GM10847 (cell line): Measurements from ENCODE around the gene MAT1A.

Source experiments
- POLR2A ChIP-seq: IDR thresholded peaks from 2 replicates; pipeline ENCODE4 v1.6.1; 2011; ENCODE audit not compliant: insufficient read length; ENCODE audit errors: extremely low read depth

MAT1A gene

DNA sequence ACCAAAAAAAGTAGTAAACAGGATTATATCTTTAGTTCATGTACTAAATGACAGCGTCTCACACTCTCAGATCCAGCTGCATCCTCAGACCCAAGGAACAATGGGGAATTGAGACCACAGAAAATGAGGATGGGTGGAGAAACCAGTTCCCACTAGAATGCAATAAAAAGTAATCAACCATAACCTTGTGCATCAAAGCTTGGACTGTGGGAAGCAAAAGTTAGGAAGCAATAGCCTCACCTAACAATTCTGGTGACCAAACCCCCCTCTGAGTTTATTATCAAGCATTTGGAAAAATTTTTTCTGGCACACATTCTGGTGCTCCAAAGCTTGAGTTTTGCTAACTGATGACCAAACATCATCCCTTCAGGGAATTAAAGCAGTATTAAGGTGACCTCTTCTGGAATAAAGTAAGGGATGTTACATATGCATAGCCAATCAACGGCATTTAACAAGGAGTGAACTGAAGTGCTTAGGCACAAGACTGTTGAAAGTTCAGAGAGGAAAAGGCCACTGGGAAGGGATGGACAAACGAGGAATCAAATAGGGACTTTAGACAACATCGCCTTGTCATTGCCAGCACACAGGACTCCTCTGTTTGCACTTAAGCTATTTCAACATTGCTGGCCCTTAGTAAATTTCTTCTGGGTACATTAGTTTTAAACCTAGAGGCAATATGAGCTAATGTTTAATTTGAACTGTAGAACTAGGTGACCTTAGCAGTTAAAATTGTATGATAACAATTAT is 1.2 kb upstream of the MAT1A start:
- TF ChIP-seq POLR2A, result no peak

DNA sequence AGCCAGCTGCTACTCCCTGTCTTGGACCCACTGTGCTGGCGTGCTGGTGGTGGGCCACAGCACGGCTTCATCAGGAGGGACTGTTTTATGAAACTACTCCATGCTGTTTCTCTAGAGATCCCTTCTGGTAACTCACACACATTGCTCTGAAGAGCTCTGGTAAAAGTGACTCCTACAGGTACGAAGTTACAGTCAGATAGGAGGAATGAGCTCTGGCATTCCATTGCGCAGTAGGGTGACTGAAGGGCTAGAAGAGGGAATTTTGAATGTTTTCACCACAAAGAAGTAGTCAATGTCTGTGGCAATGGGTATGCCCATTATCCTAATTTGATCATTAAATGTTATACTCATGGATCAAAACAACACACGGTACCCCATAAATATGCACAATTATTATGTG is 609 bp downstream of the MAT1A start:
- no peak for TF ChIP-seq POLR2A

DNA sequence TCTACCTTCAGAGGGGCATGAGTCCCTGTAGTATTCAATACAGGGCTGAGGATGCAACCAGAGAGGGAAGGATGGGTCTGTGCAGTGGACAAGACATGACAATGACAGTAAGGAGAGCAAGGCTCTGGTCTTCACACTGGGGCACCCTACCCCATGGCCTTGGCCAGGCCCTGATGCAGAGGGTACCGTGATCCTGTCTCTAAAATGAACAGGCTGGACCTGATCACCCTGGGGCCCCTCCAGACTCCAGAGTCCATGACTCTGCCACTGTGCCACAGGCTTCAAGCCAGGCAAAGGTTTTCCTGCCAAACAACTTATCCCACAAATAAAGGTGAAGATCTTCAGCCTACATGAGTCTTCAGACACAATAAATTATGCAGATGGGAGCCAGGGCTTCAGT is 4.9 kb downstream of the MAT1A start:
- no peak for TF ChIP-seq POLR2A

DNA sequence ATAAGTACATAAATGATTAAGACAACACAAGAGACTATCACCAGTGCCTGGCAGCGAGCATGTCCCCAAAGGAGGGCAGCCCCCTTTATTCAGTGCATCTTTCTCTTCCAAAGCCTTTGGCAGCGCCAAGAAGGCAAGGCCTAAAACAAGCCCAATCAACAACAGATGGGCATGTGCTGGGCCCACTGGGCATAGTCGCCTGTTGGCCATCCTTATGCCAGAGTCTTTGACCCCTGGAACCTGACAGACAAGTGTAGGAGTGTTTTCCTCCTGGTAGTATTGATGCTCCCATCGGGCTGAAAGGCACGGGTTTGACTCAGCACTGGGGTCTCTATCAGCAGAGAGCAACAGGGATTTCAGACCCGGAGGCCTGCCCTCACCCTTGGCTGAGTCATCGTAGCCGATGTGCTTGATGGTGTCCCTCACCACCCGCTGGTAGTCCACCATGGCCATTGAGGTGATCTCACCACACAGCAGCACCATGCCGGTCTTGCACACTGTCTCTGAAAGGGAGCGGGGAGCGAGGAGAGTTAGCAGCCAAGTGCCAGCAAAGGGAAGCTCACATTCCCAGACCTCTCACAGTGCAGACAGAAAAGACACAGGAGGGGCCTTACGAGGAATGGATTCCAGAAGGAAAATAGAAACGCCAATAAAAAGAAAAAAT is 5.8 kb downstream of the MAT1A start:
- TF ChIP-seq POLR2A, result no peak

DNA sequence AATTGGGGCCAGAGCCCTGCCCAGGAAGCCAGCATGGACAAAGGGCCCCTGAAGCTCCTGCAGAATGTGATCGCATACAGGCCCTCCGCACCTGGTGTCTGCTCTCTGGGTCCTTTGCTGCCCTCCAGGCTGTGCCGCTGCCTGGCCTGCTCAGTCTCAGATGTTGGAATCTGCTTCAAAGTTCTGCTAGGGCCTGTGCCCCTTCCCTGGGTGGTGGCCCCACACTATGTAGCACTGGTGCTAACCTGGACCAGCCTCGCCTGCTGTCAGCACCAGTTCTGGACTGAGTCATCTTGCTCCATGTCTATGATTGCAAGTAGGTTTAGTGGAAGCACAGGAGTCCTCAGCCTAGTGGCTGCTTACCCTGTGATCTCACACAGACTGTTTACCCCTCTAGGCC is 6.3 kb downstream of the MAT1A start:
- TF ChIP-seq POLR2A, result no peak

DNA sequence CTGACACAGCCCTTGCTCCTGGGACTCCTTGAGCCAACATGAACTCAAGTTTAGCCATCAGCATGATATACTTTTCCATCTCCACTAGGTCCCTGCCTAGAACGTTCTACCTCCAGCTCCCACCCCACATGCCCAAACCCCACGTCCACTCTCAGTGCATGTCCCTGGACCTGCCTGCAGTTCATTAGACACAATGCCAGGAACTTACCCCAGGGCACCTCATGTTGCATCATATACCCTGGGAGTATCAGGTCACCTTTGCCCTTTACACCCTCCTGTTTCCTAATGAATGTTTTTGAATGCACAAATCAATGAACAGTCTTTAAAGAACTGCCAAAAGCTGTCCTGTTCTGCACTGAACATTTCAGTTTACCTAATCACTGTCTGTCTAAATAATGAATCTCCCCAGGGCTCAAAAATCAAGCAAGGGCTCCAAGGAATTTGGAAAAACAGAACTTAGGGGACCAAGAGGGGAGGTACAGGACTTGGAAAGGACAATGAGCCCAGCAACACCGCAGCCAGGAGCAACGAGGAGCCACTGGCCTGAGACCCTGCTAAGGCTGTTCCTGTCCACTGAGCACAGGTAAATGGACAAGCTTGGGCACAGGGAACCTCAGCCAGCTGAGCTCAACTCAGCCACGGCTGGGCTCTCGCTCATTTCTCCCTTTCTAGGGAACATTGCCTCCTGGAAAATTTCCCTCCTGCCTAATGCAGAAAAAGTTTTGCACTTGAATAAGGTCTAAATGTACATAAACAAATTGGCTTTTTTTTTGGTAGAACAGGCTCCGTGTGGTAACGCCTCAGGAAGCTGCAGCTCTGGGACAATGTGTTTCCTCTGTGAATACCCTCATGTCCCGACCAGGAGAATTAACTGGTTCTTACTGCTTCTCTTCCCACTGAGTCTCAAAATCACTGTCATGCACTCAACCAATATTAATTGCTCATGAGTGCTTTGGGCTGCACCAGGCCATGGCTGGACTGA is 7.4 kb downstream of the MAT1A start:
- TF ChIP-seq POLR2A, result no peak

DNA sequence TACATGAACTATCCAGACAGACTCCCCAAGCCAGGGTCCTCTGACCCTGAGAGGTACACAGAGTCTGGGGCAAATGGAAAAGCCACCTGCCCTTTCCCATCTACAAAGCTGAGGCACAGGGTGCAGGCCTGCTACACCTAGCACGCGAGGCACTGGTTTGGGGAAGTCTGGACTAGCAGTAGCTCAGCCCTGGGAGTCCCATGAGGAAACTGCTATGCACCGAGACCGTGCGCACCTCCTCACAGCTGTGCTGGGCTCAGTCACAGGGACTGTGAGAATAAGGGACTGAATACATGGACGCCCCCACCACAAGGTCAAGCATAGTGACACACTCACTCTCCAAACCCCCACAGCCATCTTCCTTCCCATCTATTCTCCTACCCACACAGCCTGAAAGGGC is 8.2 kb downstream of the MAT1A start:
- no peak for TF ChIP-seq POLR2A

DNA sequence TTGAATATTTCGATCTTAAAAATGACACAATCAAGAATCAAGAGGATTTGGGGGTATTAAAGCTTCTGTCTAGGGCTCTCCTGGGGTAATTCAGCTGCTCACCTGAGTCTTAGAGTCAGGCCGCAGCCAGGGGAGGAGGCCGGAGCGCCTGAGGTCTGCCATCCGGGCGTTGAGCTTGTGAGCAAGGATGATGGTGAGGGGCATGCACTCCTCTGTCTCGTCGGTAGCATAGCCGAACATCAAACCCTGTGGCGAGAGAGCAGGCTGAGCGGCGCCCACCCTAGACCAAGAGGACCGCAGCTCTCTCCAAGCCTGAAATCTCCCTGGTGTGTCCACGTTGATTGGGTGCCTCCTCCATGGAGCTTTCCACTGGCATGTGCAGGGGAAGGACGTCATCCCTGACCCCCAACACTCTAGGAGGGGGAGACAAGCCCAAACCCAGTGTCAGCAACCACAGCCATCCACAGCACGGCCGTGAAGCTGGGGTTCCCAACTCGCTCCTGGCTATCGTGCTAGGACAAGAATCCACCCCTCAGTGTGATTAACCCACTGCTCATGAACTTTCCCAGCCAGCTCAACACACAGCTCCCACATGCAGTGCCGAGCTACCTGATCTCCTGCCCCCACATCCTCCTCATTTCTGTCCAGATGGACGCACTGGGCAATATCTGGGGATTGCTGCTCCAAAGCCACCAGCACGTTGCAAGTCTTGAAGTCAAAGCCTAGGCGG is 9.2 kb downstream of the MAT1A start:
- TF ChIP-seq POLR2A, result no peak

DNA sequence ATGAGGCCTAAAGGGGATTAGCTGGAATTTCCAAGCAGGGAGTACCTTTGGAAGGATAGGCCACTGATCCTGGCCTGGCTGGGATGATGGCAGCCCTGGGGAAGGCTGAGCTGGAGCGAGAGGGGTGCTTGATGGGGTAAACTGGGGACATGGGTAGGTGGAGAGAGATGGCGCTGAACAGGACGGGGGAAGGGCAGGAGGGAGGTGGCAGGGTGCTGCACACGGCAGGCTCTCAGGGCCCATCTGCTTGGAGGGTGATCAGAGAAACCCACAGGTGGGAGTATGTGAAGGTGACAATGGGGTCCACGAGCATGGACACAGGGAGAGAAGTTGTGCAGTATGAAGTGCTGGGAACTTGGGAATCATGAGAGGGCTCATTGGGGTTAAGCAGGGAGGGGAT is 10.3 kb downstream of the MAT1A start:
- TF ChIP-seq POLR2A, result no peak

DNA sequence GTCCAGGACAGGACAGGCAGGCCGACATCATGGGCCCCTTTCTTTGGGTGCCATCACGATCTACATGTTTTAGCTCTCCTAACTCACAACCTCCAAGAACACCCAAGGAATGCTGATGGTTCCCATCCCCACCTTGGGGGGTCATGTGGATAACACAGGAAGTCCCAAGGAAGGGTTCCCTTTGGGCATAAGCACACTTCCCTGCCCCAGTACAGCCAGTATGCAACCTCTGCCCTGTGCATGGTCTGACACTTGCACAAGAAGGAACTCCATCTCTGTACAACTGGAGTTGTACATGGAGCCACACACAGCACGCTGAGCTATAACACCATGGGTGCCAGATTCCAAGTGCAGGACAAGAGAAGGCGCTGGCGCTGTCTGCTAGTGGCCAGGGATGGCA is 11.0 kb downstream of the MAT1A start:
- TF ChIP-seq POLR2A, result no peak

DNA sequence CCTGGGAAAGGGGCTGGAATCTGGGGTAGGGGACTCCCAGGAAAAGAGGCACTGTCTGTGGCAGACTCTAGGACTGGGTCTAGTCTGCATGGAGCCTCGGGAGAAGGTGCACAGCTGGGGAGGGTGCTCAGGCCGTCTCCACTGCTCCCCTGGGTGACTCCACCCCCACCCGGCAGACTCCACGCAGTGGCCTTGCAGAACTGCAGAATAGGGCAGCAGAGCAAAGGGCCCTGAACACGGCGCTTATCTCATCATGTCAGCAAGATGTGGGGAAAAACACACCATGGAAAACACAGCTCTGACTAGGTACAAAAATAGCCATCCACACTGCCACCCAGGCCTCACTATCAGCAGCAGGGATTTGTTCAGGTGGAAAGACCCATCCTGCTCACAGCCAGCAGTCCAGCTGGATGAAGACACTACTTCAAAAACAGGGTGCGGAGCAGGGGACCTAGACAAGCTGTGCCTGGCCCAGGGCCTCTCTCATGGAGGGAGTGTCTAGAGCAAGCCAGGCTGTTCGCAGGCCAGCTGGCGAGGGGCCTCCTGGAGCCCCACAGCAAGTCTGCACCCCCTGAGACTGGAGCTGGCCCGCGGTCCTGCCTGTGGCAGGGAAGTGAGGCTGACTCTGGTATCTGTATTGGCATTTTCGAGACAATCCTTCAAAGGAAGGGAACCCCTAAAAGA is 11.7 kb downstream of the MAT1A start:
- TF ChIP-seq POLR2A, result no peak

DNA sequence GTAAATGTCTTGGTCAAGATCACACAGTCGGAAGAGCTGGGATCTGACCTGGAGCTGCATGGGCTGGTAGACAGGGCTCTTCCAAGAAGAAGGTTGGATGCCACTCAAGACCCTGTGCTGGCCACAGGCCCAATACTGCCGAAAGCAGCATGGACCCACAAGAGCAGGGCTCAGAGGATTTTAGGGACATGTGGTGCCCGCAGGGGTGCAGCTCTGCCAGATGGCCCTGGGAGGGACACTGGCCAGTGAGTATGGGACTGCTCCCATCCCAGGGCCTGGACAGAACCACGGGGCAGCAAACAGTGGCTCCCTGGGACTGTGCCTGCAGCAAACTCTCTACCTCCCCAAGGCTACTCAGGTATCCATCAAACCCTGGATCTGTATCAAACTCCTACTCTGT is 12.4 kb downstream of the MAT1A start:
- no peak for TF ChIP-seq POLR2A

DNA sequence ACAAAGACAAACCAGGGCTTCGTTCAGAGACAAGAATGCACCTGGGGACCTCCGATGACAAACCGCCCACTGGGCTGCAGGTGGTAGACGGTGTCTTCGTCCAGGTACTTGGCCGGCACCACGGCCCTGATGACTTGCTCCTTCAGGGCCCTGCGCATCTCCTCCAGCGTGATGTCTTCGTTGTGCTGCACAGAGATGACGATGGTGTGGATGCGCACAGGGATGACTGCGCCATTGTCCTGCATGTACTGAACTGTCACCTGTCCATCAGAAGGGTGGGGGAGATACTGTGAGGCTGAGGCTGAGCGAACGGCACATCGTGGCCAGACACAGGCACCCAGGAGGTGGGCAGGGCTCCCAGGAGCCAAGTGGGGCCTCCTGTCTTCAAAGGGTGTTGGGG is 13.1 kb downstream of the MAT1A start:
- no peak for TF ChIP-seq POLR2A

DNA sequence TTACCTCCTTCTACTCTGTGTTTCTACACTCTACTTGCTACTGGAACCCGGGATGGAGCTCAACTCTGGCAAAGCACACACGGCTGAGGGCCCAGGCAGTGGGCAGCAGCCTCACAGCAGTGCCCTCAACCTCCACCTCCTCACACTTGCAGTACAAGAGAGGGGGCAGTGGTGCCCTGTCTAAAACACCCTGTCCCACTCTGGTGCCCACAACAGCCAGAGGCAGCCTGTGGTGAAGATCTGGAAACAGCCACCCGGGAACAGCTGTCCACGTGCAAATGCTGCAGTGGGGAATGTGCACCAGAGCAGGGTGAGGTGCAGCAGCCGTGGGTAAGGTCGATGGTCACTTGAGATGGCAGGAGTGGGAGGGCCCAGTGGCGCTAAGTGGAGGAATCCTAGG is 13.7 kb downstream of the MAT1A start:
- no peak for TF ChIP-seq POLR2A

DNA sequence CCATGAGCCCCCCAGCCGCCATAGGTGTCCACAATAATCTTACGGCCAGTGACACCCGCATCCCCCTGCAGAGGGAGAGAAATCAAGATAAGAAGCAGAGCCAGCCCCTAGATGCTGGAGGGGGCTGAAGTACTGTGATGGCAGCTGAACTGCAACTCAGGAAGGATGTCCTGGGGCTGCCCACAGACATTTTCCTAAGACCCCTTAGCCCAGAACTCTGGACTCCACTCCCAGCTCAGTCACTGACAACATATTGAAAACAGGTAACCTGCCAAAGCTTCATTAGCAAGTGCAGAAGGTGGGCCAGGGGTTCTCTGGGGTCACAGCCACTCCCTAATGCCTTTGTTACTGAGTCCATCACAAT is 14.3 kb downstream of the MAT1A start:
- no peak for TF ChIP-seq POLR2A
